ENCODE data around the gene ILK.

DNA sequence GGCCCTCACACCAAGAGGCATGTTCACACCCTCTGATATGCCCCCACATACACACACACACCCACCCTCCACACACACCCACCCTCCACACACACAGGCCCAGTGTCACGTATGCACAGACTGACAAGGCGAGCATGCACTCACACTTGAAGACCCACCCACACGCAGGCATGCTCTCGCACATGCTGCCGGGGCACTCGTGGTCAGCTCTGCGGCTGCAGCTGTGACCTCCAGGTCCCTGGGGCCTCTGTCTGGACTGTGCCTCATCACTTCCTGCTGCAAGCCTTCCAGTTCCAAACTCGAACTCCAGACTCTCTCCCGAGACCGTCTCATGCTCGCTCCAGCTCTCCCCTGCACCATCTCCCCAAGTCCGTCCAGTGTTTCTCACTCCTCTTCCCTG is 42.5 kb downstream of the ILK start:
- TF ChIP-seq, protein P1, sequence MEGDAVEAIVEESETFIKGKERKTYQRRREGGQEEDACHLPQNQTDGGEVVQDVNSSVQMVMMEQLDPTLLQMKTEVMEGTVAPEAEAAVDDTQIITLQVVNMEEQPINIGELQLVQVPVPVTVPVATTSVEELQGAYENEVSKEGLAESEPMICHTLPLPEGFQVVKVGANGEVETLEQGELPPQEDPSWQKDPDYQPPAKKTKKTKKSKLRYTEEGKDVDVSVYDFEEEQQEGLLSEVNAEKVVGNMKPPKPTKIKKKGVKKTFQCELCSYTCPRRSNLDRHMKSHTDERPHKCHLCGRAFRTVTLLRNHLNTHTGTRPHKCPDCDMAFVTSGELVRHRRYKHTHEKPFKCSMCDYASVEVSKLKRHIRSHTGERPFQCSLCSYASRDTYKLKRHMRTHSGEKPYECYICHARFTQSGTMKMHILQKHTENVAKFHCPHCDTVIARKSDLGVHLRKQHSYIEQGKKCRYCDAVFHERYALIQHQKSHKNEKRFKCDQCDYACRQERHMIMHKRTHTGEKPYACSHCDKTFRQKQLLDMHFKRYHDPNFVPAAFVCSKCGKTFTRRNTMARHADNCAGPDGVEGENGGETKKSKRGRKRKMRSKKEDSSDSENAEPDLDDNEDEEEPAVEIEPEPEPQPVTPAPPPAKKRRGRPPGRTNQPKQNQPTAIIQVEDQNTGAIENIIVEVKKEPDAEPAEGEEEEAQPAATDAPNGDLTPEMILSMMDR (IDR thresholded peaks at IDR 0.05; ENCODE audit: extremely low read depth in 1 of 2, insufficient read depth in 1 of 2, low read depth in 1 of 2, low read length in 2 of 2): no peak
- no peak for TF ChIP-seq EZH2 (IDR thresholded peaks at IDR 0.05; ENCODE audit: borderline replicate concordance, low read depth, low read length, severe bottlenecking)
- TF ChIP-seq POLR2AphosphoS5 (IDR thresholded peaks at IDR 0.05; ENCODE audit: insufficient read depth, low read depth, low read length): peak; percentile 97
- peak; percentile 68 for TF ChIP-seq POLR2A (IDR thresholded peaks at IDR 0.05; ENCODE audit: low read depth, low read length)
- TF ChIP-seq MYC (IDR thresholded peaks at IDR 0.05; ENCODE audit: low read depth, low read length): peak; percentile 92

All from endothelial cell of umbilical vein (primary cell).